ENCODE measurements around the gene PRAME.

GRCh38 chr22:22547692-22548300, 11.3 kb downstream of the PRAME start:
- TF ChIP-seq CTCF (IDR thresholded peaks at IDR 0.05) (no peak), POLR2A (IDR thresholded peaks at IDR 0.05) (no peak), EP300 (IDR thresholded peaks at IDR 0.05) (no peak)
